ENCODE results near the gene SLC22A14. TPM values are rescaled to one million over a fixed set of nuclear protein-coding genes. Genes with fewer than 3 reads are reported as not detected.

Gene SLC22A14
- total and polyA plus RNA-seq, 9 of the 15 experiments (the other 6 are each of a cell fraction or from before 2014, with no cell fraction given) = 0.03 to 0.07 TPM; not detected in 7

DNA sequence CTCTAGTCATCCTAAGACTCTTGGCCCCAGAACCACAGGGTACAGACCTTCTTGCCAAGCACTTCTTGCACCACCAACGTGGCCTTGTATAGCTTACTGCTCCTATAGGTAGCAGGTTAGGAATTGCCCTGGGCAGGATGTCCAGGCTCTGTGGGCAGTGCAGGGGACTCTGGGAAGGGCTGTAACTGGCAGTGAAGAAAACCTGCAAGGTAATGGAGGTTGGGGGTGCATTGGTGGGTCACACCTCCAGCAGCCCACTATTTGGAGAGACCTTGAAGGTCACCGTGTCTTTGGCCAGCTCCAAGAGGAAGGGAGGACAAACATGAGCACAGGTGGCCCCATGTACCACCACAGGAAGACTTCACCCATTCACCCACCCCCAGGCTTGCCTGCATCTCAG, 43.2 kb downstream of the SLC22A14 start:
- 0% methylated on average over 2 of the region's 2 CpGs for WGBS (ENCODE audit: insufficient coverage, low coverage, missing lambda C conversion rate)
- Histone ChIP-seq H3K4me1 (replicated peaks in 1 of 2; ENCODE audit: control insufficient read depth in 2 of 2, insufficient read depth in 2 of 2, low read length in 2 of 2) (peaks cover 0 to 8% of the 10 kb centered on the region in 2 experiments; a peak in 3 of 5 replicates), H3K9me3 (replicated peaks; ENCODE audit: control insufficient read depth, insufficient read depth, low read depth, low read length) (peaks cover 7% of the 10 kb centered on the region; the same call in 1 of the 2 replicates), H3K4me3 (no peak overlapping the region), H3K9ac (ENCODE audit: insufficient read depth in 1 of 2, low read depth in 2 of 2, low read length in 2 of 2) (no peak overlapping the region), H3K4me2 (ENCODE audit: insufficient read depth, low read length) (no peak overlapping the region), H3K36me3 (ENCODE audit: control insufficient read depth, insufficient read depth, low read length) (no peaks in the 10 kb centered on the region), H3K27me3 (ENCODE audit: control insufficient read depth in 2 of 2, insufficient read depth in 2 of 2, low read length in 2 of 2) (peaks cover 2 to 15% of the 10 kb centered on the region in 2 experiments; a peak in 4 of 5 replicates), H3K9me1 (ENCODE audit: control insufficient read depth, insufficient read depth, low read length) (no peaks in the 10 kb centered on the region), H3K79me2 (ENCODE audit: control insufficient read depth, insufficient read depth, low read length) (no peaks in the 10 kb centered on the region), H2AFZ (ENCODE audit: low read depth, low read length) (no peak overlapping the region), H3K27ac (ENCODE audit: extremely low read depth, low read depth, low read length) (no peak overlapping the region), H4K20me1 (replicated peaks; ENCODE audit: control insufficient read depth, insufficient read depth, low read length) (no peaks in the 10 kb centered on the region)
- ATAC-seq (no peak), DNase-seq (ENCODE audit: extremely low read depth in 1 of 4, low spot score in 3 of 4) (no peak), FAIRE-seq (no peak)
- intact Hi-C loops (cut with micrococcal nuclease) (no loop called here), in situ Hi-C loops (cut with MboI) (no loop called here)
- ChIA-PET POLR2A (interaction anchor here (0.6 to 1.4 kb wide), 3 partner anchors 10 to 161 kb away, joined by 3 to 4 read pairs (median 4); no protein-coding TSS in a partner anchor), CTCF (ENCODE audit: low intra/inter-chr PET ratio) (no interaction called here)
- TF ChIP-seq, protein P1, sequence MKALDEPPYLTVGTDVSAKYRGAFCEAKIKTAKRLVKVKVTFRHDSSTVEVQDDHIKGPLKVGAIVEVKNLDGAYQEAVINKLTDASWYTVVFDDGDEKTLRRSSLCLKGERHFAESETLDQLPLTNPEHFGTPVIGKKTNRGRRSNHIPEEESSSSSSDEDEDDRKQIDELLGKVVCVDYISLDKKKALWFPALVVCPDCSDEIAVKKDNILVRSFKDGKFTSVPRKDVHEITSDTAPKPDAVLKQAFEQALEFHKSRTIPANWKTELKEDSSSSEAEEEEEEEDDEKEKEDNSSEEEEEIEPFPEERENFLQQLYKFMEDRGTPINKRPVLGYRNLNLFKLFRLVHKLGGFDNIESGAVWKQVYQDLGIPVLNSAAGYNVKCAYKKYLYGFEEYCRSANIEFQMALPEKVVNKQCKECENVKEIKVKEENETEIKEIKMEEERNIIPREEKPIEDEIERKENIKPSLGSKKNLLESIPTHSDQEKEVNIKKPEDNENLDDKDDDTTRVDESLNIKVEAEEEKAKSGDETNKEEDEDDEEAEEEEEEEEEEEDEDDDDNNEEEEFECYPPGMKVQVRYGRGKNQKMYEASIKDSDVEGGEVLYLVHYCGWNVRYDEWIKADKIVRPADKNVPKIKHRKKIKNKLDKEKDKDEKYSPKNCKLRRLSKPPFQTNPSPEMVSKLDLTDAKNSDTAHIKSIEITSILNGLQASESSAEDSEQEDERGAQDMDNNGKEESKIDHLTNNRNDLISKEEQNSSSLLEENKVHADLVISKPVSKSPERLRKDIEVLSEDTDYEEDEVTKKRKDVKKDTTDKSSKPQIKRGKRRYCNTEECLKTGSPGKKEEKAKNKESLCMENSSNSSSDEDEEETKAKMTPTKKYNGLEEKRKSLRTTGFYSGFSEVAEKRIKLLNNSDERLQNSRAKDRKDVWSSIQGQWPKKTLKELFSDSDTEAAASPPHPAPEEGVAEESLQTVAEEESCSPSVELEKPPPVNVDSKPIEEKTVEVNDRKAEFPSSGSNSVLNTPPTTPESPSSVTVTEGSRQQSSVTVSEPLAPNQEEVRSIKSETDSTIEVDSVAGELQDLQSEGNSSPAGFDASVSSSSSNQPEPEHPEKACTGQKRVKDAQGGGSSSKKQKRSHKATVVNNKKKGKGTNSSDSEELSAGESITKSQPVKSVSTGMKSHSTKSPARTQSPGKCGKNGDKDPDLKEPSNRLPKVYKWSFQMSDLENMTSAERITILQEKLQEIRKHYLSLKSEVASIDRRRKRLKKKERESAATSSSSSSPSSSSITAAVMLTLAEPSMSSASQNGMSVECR (CRISPR knock-in tag; IDR thresholded peaks at IDR 0.05) = 0 out of 2 replicates have a peak, but pooled peaks have one; percentile 26
- no peak for TF ChIP-seq ZNF717 (CRISPR knock-in tag; IDR thresholded peaks at IDR 0.05)
- BruUV-seq (replicated peaks) = no TSS peak

Data from K562 (cell line).